ENCODE results near the gene PLXNA1. TPM values are rescaled to one million over a fixed set of nuclear protein-coding genes. Genes with fewer than 3 reads are reported as not detected.

The PLXNA1 gene
- 126 and 340 TPM in 2 replicates for total RNA-seq (2011; cell fraction: chromatin; rRNA removed; ENCODE audit: low replicate concordance)
- total RNA-seq (2011; cell fraction: nucleolus; rRNA removed) = 201 and 257 TPM in 2 replicates
- 135 and 137 TPM in 2 replicates for total RNA-seq (2011; cell fraction: nucleoplasm; rRNA removed)
- total RNA-seq (2014; rRNA removed) (25.7 and 29.7 TPM in 2 replicates), total RNA-seq (2014; rRNA removed; fragmentation: Illumina TruSeq; extraction: Trizol) (11.4 and 14.0 TPM in 2 replicates), total RNA-seq (2015; rRNA removed; fragmentation: Illumina TruSeq; extraction: Trizol) (14.4 and 15.6 TPM in 2 replicates), total RNA-seq (2021) (49.3 and 59.9 TPM in 2 replicates), polyA plus RNA-seq (2011; rRNA removed) (39.2 and 54.7 TPM in 2 replicates), polyA plus RNA-seq (2014; fragmentation: Illumina TruSeq; extraction: Trizol) (16.8 and 30.4 TPM in 2 replicates), polyA plus RNA-seq (2014; fragmentation: Nextera tagmentation; extraction: Ambion mirVana) (under 1 TPM; 0.23 to 0.35 TPM), polyA plus RNA-seq (2014; rRNA removed) (32.3 and 37.7 TPM in 2 replicates), polyA minus RNA-seq (2011; rRNA and poly(A)+ RNA removed) (37.0 and 87.9 TPM in 2 replicates), Bru-seq, nascent RNA (percentile 61 among the genes with signal in this experiment), BruChase-seq, experiment 1, labeled RNA remaining after a 2-hour chase (percentile 60 among the genes with signal in this experiment), BruChase-seq, experiment 2, labeled RNA remaining after a 6-hour chase (percentile 64 among the genes with signal in this experiment)
- 30.3 and 79.8 TPM in 2 replicates for polyA plus RNA-seq (2011; cell fraction: cytosol; rRNA removed)
- polyA plus RNA-seq (2011; cell fraction: nucleus; rRNA removed) = 230 and 364 TPM in 2 replicates
- 30.0 and 54.1 TPM in 2 replicates for polyA plus RNA-seq (2012)
- 46.9 and 52.1 TPM in 2 replicates for polyA minus RNA-seq (2011; cell fraction: cytosol; rRNA and poly(A)+ RNA removed)
- 79.0 and 94.2 TPM in 2 replicates for polyA minus RNA-seq (2011; cell fraction: nucleus; rRNA and poly(A)+ RNA removed)
- long read RNA-seq, experiment 1, partial matches to known transcripts = 34 of 189 reads
- long read RNA-seq, experiment 1, other reads (novel, unspliced or antisense) = 155 of 189 reads
- long read RNA-seq, experiment 2, full-length matches to known transcripts = 3 of 55 reads
- long read RNA-seq, experiment 2, partial matches to known transcripts = 19 of 55 reads
- long read RNA-seq, experiment 2, other reads (novel, unspliced or antisense) = 33 of 55 reads
- long read RNA-seq, experiment 3, full-length matches to known transcripts = 1 of 7 reads
- long read RNA-seq, experiment 3, partial matches to known transcripts = 1 of 7 reads
- long read RNA-seq, experiment 3, other reads (novel, unspliced or antisense) = 5 of 7 reads

- Histone ChIP-seq H3K4me1 (replicated peaks in 1 of 2; ENCODE audit: control insufficient read depth in 2 of 2, insufficient read depth in 2 of 2, low read length in 2 of 2) (peaks cover 21 to 60% of the 10 kb centered on the region in 2 experiments), H3K79me2 (ENCODE audit: control insufficient read depth, insufficient read depth, low read length) (peaks cover 43% of the 10 kb centered on the region), H3K4me2 (ENCODE audit: insufficient read depth, low read length) (peak within 1 kb of the TSS; percentile 80), H4K20me1 (replicated peaks; ENCODE audit: control insufficient read depth, insufficient read depth, low read length) (peaks cover 35% of the 10 kb centered on the region), H3K9me3 (replicated peaks; ENCODE audit: control insufficient read depth, insufficient read depth, low read depth, low read length) (no peaks in the 10 kb centered on the region), H3K27ac (ENCODE audit: extremely low read depth, low read depth, low read length) (peak within 1 kb of the TSS; percentile 86), H3K36me3 (ENCODE audit: control insufficient read depth, insufficient read depth, low read length) (peaks cover 9% of the 10 kb centered on the region; the same call in 2 of the 3 replicates), H3K4me3 (peak within 1 kb of the TSS; percentile 62), H2AFZ (ENCODE audit: low read depth, low read length) (peak within 1 kb of the TSS; percentile 90), H3K9ac (ENCODE audit: insufficient read depth in 1 of 2, low read depth in 2 of 2, low read length in 2 of 2) (peak within 1 kb of the TSS; percentile 74 to 94), H3K27me3 (ENCODE audit: control insufficient read depth in 2 of 2, insufficient read depth in 2 of 2, low read length in 2 of 2) (no peaks in the 10 kb centered on the region), H3K9me1 (ENCODE audit: control insufficient read depth, insufficient read depth, low read length) (peaks cover 17% of the 10 kb centered on the region)
- in situ Hi-C loops (cut with MboI) (no loop called here), intact Hi-C loops (cut with micrococcal nuclease) (loop anchor here (1.0 to 10.0 kb wide), 4 partner anchors 70 to 298 kb away; no protein-coding TSS in a partner anchor)
- ATAC-seq = peak; percentile 75
- ChIA-PET CTCF (ENCODE audit: low intra/inter-chr PET ratio) (interaction anchor here (0.5 to 2.0 kb wide), 5 partner anchors 110 to 459 kb away, joined by 3 to 17 read pairs (median 3); partner anchors contain the start of gene CHST13), POLR2A (interaction anchor here (0.7 to 0.9 kb wide), 2 partner anchors 13 to 228 kb away, joined by 4 read pairs; no protein-coding TSS in a partner anchor)
- DNase-seq (ENCODE audit: extremely low read depth in 1 of 4, low spot score in 3 of 4) = peak; percentile 84 to 90 (median 85)
- WGBS (ENCODE audit: insufficient coverage, low coverage, missing lambda C conversion rate) = under 1% methylated on average over 32 of the region's 89 CpGs
- no TSS peak for BruUV-seq (replicated peaks)
- no peak for FAIRE-seq
- TF ChIP-seq ELF2 (CRISPR knock-in tag; IDR thresholded peaks at IDR 0.05) (peak; percentile 36; the same call in 1 of the 2 replicates), ATF1 (CRISPR knock-in tag; IDR thresholded peaks at IDR 0.05) (no peak), ATF1 (tag; IDR thresholded peaks at IDR 0.05) (peak; percentile 64; the same call in 1 of the 2 replicates), TEAD1 (CRISPR knock-in tag; IDR thresholded peaks at IDR 0.05) (peak; percentile 70 to 86; a peak in 3 of 4 replicates), CBX1 (IDR thresholded peaks at IDR 0.05; ENCODE audit: low read depth) (peak; percentile 93), ZNF583 (CRISPR knock-in tag; IDR thresholded peaks at IDR 0.05) (no peak; the same call in 1 of the 2 replicates), ZNF57 (CRISPR knock-in tag; IDR thresholded peaks at IDR 0.05) (no peak)
- TF ChIP-seq, protein P1, sequence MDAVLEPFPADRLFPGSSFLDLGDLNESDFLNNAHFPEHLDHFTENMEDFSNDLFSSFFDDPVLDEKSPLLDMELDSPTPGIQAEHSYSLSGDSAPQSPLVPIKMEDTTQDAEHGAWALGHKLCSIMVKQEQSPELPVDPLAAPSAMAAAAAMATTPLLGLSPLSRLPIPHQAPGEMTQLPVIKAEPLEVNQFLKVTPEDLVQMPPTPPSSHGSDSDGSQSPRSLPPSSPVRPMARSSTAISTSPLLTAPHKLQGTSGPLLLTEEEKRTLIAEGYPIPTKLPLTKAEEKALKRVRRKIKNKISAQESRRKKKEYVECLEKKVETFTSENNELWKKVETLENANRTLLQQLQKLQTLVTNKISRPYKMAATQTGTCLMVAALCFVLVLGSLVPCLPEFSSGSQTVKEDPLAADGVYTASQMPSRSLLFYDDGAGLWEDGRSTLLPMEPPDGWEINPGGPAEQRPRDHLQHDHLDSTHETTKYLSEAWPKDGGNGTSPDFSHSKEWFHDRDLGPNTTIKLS (IDR thresholded peaks at IDR 0.05; ENCODE audit: borderline replicate concordance, low read depth) = peak; percentile 65; the same call in 1 of the 2 replicates
Measured at GRCh38 chr3:126982471-126983175, at the start of gene PLXNA1. PLXNA1 (plus strand) TSS chr3:126983115; CDS start chr3:126988594, 5,479 bp downstream.

Measured in K562 (cell line).